ENCODE measurements around the gene DGKD.
A peak's percentile ranks its signal among the peaks of the same experiment; 100 is the strongest.
"Not testable (repeated sequence)": the region's sequence is repeated elsewhere in the genome, so short reads cannot be mapped to it uniquely, and the experiment has no call there.

Gene DGKD

GRCh38 chr2:233386382-233387041, 32.2 kb downstream of the DGKD start:
- no peak for DNase-seq

GRCh38 chr2:233387225-233387624, 32.9 kb downstream of the DGKD start:
- no peak for DNase-seq

DNA sequence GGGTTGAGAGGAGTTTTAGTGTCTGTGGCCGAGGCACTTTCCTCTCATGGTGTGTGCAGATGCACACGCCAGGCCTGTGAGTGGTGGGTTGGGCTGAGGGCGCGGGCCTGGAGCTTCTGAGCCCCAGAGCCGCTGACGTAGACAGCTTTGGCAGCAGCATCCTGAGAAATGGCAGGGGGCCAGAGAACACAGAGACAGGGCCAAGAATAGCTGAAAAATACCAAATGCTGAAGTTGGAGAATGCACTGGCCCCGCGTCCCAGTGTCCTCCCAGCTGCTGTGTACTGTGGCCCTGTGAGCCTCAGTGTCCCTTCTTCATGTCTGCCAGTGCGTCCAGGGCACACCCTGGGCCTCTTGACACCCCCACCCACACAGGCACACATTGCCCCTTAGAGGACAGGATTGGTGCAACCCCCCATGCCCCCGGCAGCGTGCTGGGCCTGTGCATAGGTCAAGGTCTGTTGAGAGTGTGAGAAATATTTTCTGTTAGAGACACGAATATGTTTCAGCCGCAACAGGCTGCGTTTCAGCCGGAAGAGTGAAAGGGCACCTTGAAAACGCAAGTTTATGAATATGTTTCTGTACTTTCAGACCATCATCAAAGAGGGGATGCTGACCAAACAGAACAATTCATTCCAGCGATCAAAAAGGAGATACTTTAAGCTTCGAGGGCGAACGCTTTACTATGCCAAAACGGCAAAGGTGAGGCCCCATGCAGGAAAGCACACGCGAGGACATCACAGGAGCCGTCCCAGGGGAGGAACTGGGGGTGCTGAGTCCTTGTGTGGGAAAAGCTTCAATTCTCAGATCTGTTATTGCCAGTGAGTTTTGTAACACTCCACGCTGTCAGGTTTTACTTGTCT, 33.6 kb downstream of the DGKD start:
- peak; percentile 59 for DNase-seq

DNA sequence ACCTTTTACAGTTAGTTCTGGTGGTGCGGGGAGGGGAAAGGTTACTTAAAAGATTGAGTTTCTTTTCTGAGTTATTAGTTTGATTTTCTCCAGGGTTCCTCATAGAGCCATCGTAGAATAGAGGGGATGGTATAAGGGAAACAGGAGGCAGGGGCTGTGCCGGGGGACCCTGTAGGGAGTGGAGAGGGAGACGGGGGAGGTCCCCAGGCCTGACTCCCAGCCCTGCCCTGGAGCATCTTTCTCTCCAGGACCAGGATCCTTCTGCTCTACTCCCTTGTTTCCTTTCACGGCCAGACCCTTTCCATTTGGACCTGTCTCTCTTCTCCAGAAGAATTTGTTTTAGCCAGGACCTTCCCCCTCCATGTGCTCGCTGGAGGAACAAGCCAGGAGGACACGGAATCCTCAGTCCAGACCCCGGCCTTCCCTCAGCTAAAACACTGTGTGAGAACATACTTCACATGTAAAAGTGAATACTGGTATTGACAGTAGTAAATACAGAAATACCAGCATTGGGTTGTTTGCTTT, 35.4 kb downstream of the DGKD start:
- DNase-seq: no peak

DNA sequence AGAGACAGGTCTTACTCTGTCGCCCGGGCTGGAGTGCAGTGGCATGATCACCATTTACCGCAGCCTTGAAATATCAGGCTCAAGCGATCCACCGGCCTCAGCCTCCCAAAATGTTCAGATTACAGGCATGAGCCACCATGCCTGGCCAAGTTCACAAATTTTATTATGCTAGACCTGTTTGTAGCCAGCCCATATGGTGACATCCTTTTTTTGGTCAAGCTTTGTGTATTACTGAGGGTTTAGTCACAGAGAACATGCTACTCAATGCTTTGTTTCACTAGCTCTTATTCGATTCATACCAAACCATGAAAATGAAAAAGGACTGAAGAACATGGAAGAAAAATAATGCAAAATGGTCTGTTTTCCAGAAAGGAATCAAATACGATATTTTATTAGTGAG, 41.4 kb downstream of the DGKD start:
- DNase-seq: no peak

GRCh38 chr2:233396726-233397665, 42.7 kb downstream of the DGKD start:
- not testable (repeated sequence) for DNase-seq

- no peak for DNase-seq
These were observed 45.3 kb downstream of the DGKD start for GRCh38 chr2:233399306-233400225.

DNA sequence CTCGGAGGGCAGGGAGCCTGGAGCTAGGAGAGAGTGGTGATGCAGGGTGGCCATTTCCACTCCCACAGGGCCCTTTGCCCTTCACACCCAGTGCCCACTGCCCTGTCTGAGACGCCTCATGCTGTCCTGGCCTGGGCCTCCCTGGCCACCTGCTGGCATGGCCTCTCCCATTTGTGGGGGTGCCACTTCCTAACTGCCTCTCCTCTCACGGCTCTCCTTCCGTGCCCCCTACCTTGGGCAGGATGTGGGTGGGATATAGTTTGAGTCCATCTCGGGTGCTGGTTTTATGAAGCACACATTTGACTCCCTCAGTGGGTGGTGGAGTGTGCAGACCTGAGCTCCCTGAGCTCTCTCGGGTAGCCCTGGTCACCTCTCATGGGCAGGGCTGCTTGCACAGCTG, 46.0 kb downstream of the DGKD start:
- DNase-seq: no peak

DNA sequence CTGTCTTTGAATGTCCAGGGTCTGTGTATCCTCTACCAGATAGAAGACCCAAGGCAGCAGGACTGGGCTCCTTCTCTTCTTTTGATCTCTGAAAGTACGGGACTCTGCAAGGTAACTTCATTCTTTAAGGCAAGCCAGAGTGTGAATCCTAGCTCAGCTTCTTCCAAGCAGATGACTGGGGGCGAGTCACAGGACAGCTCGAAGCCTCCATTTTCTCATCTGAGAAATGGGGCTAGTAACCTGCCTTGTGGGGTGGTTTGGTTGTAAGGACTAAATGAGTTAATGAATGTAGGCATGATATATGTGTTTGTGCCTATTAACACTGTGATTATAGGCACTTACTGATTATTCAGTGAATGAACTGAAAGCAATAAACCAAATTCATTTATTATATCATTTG, 46.7 kb downstream of the DGKD start:
- DNase-seq: no peak

- no peak for DNase-seq
These were observed 48.1 kb downstream of the DGKD start for GRCh38 chr2:233402346-233402745.

GRCh38 chr2:233402789-233403188, 48.5 kb downstream of the DGKD start:
- no peak for DNase-seq

DNA sequence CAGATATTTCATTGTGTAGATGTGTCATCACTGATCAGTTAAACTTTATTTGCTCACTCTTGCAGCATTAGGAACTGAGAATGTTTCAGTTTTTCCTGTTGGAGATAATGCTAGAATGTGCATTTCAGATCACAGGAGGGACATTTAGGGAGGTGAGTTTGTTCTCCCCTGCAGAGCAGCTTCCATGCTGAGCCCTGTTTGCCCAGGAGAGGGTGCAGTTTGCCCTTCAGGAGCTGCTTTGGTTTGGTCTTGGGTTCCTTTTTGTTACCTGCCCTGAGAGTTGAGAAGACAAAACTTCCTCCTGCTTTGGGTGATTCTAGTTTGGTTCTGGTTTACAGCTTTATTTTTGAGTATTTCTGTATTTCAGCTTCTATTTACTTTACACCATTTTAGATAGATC, 49.9 kb downstream of the DGKD start:
- no peak for DNase-seq

- no peak for DNase-seq
These were observed 52.6 kb downstream of the DGKD start for GRCh38 chr2:233406865-233407264.

GRCh38 chr2:233407771-233408181, 53.5 kb downstream of the DGKD start:
- DNase-seq: no peak

DNA sequence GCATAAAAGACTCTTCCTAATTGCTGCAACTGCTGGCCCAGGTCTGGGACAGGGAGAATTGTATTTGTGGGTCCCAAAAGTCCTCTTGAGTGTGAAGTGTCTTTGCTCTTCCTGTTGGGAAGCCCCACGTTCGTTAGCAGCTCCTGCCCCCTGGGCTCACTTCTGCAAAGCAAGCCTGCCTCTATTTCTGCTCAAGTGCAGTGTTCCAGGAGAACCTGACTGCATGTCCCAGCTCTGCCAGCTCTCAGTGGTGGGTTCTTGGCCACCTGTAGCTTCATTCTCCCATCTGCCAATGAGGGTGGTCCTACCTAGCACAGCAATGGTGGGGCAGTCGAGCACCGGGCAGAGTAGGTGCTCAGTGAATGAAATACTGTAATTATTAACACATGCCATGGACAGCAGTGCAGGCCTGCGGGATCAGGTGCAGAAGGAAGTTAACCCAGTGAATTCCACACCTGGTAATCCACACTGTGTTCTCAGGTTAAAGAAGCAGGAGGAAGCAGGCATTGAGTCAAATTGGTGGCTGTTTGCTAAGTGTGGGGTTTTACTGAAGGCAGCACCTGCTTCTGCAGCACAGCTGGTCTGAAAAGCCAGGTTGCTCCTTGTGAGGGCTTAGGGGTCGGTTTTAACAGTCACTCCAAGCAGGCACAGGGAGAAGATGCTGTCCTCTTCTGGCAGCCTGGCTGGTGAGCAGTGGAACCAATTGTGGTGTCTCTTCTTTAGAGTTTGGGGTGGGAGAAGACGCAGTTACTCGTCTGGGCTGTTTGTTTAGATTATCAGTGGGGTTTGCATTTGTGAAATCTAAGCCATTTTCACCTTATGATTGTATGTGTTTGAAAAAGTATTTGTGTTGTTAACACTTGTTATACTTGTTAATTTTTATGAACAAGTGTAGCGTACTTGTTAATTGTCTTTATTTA, 54.3 kb downstream of the DGKD start:
- no peak for DNase-seq

DNA sequence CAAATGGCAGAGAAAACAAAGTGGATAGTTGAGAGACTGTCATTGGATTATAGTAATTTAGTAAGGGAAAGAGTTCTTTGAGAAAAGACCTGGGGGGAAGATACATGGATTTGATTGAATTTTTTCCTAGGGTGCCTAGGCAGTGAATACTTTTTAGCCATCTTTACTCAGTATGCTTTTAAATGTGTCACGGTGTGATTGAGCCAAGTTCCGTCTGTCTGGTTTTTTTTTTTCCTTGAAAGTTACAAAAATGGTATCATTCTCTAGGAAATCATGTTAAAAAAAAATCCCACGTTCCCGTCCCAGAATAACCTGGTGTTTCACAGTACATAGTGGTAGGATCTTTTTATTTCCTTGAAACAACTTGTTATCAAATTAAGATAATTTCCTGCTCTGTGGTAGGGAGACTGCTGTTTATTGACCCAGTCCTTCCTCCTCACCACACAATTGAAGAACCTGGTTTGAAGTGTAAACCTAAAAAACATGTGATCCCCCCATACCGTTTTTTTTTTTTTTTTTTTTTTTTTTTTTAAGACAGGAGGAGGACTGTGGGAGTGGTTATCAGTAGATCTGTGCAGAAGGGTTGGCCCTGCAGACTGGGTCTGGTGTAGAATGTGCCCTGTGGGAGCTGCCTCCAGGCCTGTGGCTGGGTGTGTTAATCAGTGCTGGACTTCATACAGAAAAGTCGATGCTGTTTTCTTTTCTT, 55.1 kb downstream of the DGKD start:
- DNase-seq: no peak

DNA sequence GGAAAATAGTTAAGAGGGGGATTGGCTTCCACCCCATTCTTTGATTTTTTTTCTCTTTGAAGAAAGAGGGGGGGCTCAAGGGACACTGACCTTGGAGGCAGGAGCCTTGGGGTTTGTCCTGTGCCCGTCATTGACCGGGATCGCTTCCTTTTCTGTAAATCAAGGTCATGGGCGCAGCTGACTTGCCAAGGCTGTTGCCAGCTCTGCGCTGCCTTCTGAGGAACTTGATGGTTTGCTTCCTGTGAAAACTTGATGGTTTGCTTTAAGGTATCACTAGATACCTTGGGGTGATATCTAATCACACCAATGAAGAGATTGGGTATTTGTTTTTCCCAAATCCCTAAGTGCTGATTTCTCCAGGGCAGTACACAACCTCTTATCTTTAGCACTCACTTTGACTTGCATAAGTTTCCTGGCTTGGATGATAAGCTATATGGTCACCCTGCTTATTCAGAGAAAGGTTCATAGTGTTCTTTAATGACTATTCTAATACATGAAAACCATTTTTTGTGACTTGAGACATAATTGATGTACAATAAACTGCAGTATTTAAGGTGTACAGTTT, 56.0 kb downstream of the DGKD start:
- no peak for DNase-seq

GRCh38 chr2:233411162-233411561, 56.9 kb downstream of the DGKD start:
- no peak for DNase-seq

- DNase-seq: no peak
These were observed 58.1 kb downstream of the DGKD start for GRCh38 chr2:233412405-233412804.
